Large intestine (tissue), 3 donors: Measurements from ENCODE around the gene SPRED3. TPM values are rescaled to one million over a fixed set of nuclear protein-coding genes. Genes with fewer than 3 reads are reported as not detected.
"Not testable (repeated sequence)": the region's sequence is repeated elsewhere in the genome, so short reads cannot be mapped to it uniquely, and the experiment has no call there.

ENCODE experiments used
- DNase-seq, 2 donors: peaks; one replicate each; pipeline versions ENCODE4 v3.0.0 to v3.0.0-alpha.2; 2013
- H3K27ac ChIP-seq: one replicate; pipeline ENCODE4 v1.5.1; 2013; ENCODE audit warnings: low read length
- H3K27me3 ChIP-seq: 2 replicates; pipeline ENCODE4 v1.6.1; 2013; ENCODE audit warnings: low read length; ENCODE audit not compliant: control insufficient read depth, insufficient read depth
- H3K36me3 ChIP-seq: 2 replicates; pipeline ENCODE4 v1.6.1; 2013; ENCODE audit warnings: low read length; ENCODE audit not compliant: control insufficient read depth, insufficient read depth
- H3K4me1 ChIP-seq: one replicate; pipeline ENCODE4 v1.6.1; 2013; ENCODE audit warnings: low read length; ENCODE audit not compliant: control insufficient read depth, insufficient read depth
- H3K4me3 ChIP-seq: one replicate; pipeline ENCODE4 v1.5.1; 2013; ENCODE audit warnings: low read length
- H3K9me3 ChIP-seq: one replicate; pipeline ENCODE4 v1.6.1; 2013; ENCODE audit warnings: mild to moderate bottlenecking, low read depth, low read length, moderate library complexity; ENCODE audit not compliant: control insufficient read depth
- WGBS: methylation state at CpG from one replicate; pipeline ENCODE4 v1.1.5; 2013; ENCODE audit warnings: low lambda C conversion rate; ENCODE audit not compliant: insufficient coverage; 5-methylcytosine and 5-hydroxymethylcytosine counted together
- polyA plus RNA-seq: library from polyadenylated mRNA; unstranded; fragments of 120-200 nt; gene quantifications from one replicate; pipeline ENCODE4 v1.2.1, GENCODE V29; 2013

SPRED3 gene
- polyA plus RNA-seq, 1 donor, result 3.9 TPM

GRCh38 chr19:38359242-38360021 lies 29.1 kb upstream of the SPRED3 start:
- Histone ChIP-seq H3K36me3 (no peaks in the 10 kb centered on the region), H3K27me3 (peaks cover 60% of the 10 kb centered on the region), H3K4me1 (peaks cover 9% of the 10 kb centered on the region), H3K9me3 (peaks cover under 1% of the 10 kb centered on the region), H3K27ac (no peak overlapping the region), H3K4me3 (no peak overlapping the region)
- WGBS, result no CpG with 5 or more reads among the region's 18 CpGs
- DNase-seq, result no peak

- no peak overlapping the region for H3K4me3 ChIP-seq
- H3K27ac ChIP-seq, result no peak overlapping the region
- H3K4me1 ChIP-seq, result peaks cover 9% of the 10 kb centered on the region
- WGBS, result no CpG with 5 or more reads among the region's 9 CpGs
- H3K27me3 ChIP-seq, result peaks cover 56% of the 10 kb centered on the region
- no peaks in the 10 kb centered on the region for H3K36me3 ChIP-seq
- H3K9me3 ChIP-seq, result peaks cover 4% of the 10 kb centered on the region
- no peak for DNase-seq
Observed at GRCh38 chr19:38360351-38360750, 28.1 kb upstream of the SPRED3 start.

GRCh38 chr19:38360839-38361631 lies 27.5 kb upstream of the SPRED3 start:
- Histone ChIP-seq H3K4me3 (peak overlapping the region; percentile 40), H3K9me3 (peaks cover 4% of the 10 kb centered on the region), H3K36me3 (no peaks in the 10 kb centered on the region), H3K27me3 (peaks cover 53% of the 10 kb centered on the region), H3K4me1 (peaks cover 9% of the 10 kb centered on the region), H3K27ac (no peak overlapping the region)
- WGBS, result no CpG with 5 or more reads among the region's 23 CpGs
- DNase-seq, result no peak

- no CpG with 5 or more reads among the region's 37 CpGs for WGBS
Observed at GRCh38 chr19:38361633-38362075, 26.8 kb upstream of the SPRED3 start.

GRCh38 chr19:38362076-38362945 lies 26.2 kb upstream of the SPRED3 start:
- no peak overlapping the region for H3K27ac ChIP-seq
- H3K4me3 ChIP-seq, result peak overlapping the region; percentile 55
- H3K4me1 ChIP-seq, result peaks cover 9% of the 10 kb centered on the region
- no CpG with 5 or more reads among the region's 68 CpGs for WGBS
- peaks cover 41% of the 10 kb centered on the region for H3K27me3 ChIP-seq
- no peaks in the 10 kb centered on the region for H3K36me3 ChIP-seq
- peaks cover 4% of the 10 kb centered on the region for H3K9me3 ChIP-seq
- DNase-seq, result peak; percentile 29 to 57

More at GRCh38 chr19:38361633-38362075, 26.8 kb upstream of the SPRED3 start:
- Histone ChIP-seq H3K27me3 (peaks cover 47% of the 10 kb centered on the region), H3K4me1 (peaks cover 9% of the 10 kb centered on the region), H3K9me3 (peaks cover 4% of the 10 kb centered on the region), H3K27ac (no peak overlapping the region), H3K4me3 (peak overlapping the region; percentile 55), H3K36me3 (no peaks in the 10 kb centered on the region)
- DNase-seq, result peak; percentile 32 to 71

GRCh38 chr19:38362946-38363688 lies 25.4 kb upstream of the SPRED3 start:
- not testable (repeated sequence) for H3K4me3 ChIP-seq
- peaks cover 37% of the 10 kb centered on the region for H3K27me3 ChIP-seq

GRCh38 chr19:38367041-38367440 lies 21.5 kb upstream of the SPRED3 start:
- peaks cover 7% of the 10 kb centered on the region for H3K4me1 ChIP-seq
- H3K4me3 ChIP-seq, result no peak overlapping the region
- no peak for DNase-seq
- peaks cover 4% of the 10 kb centered on the region for H3K9me3 ChIP-seq
- H3K27ac ChIP-seq, result no peak overlapping the region
- H3K27me3 ChIP-seq, result peaks cover 1% of the 10 kb centered on the region
- WGBS, result 58% methylated on average over 3 of the region's 12 CpGs
- H3K36me3 ChIP-seq, result no peaks in the 10 kb centered on the region

More at GRCh38 chr19:38362946-38363688, 25.4 kb upstream of the SPRED3 start:
- H3K27ac ChIP-seq, DNase-seq, H3K4me1 ChIP-seq, H3K36me3 ChIP-seq, H3K9me3 ChIP-seq: not testable (repeated sequence)
- WGBS, result no CpG with 5 or more reads among the region's 16 CpGs

GRCh38 chr19:38369584-38369983 lies 18.9 kb upstream of the SPRED3 start:
- H3K9me3 ChIP-seq, result peaks cover 1% of the 10 kb centered on the region
- H3K4me3 ChIP-seq, result no peak overlapping the region
- no CpG with 5 or more reads among the region's 2 CpGs for WGBS
- H3K4me1 ChIP-seq, result no peaks in the 10 kb centered on the region
- no peak for DNase-seq
- no peak overlapping the region for H3K27ac ChIP-seq
- no peaks in the 10 kb centered on the region for H3K36me3 ChIP-seq
- no peaks in the 10 kb centered on the region for H3K27me3 ChIP-seq

- WGBS, result no CpG with 5 or more reads among the region's 12 CpGs
- peaks cover under 1% of the 10 kb centered on the region for H3K4me1 ChIP-seq
- no peaks in the 10 kb centered on the region for H3K36me3 ChIP-seq
- H3K27ac ChIP-seq, result no peak overlapping the region
- no peaks in the 10 kb centered on the region for H3K9me3 ChIP-seq
- H3K4me3 ChIP-seq, result no peak overlapping the region
- no peak for DNase-seq
- no peaks in the 10 kb centered on the region for H3K27me3 ChIP-seq
Observed at GRCh38 chr19:38370299-38370698, 18.2 kb upstream of the SPRED3 start.
